GM12875 (cell line): ENCODE measurements around the gene LIMS1.

Experiments used
- H3K4me3 ChIP-seq: one replicate; pipeline ENCODE4 v1.5.1; 2011; ENCODE audit warnings: low read depth, low read length, control low read depth
- CTCF ChIP-seq: IDR thresholded peaks from 2 replicates; pipeline ENCODE4 v1.5.1; 2011; ENCODE audit warnings: low read depth, mild to moderate bottlenecking, control low read depth, inconsistent platforms, low read length, moderate library complexity, borderline replicate concordance; ENCODE audit not compliant: insufficient read depth

The LIMS1 gene

GRCh38 chr2:108570416-108570815 lies 36.1 kb downstream of the LIMS1 start:
- no peak for TF ChIP-seq CTCF
- H3K4me3 ChIP-seq = no peak overlapping the region

GRCh38 chr2:108571286-108571685 lies 37.0 kb downstream of the LIMS1 start:
- no peak overlapping the region for H3K4me3 ChIP-seq
- no peak for TF ChIP-seq CTCF

- no peak for TF ChIP-seq CTCF
- no peak overlapping the region for H3K4me3 ChIP-seq
Observed at GRCh38 chr2:108573061-108573460, 38.8 kb downstream of the LIMS1 start.

- H3K4me3 ChIP-seq = no peak overlapping the region
- no peak for TF ChIP-seq CTCF
Observed at GRCh38 chr2:108574332-108574731, 40.1 kb downstream of the LIMS1 start.

GRCh38 chr2:108575132-108575966 lies 41.1 kb downstream of the LIMS1 start:
- no peak for TF ChIP-seq CTCF
- H3K4me3 ChIP-seq = no peak overlapping the region

GRCh38 chr2:108577099-108577498 lies 42.8 kb downstream of the LIMS1 start:
- H3K4me3 ChIP-seq = no peak overlapping the region
- no peak for TF ChIP-seq CTCF

- TF ChIP-seq CTCF = no peak
- no peak overlapping the region for H3K4me3 ChIP-seq
Observed at GRCh38 chr2:108579623-108580022, 45.4 kb downstream of the LIMS1 start.
